Activated CD8-positive, alpha-beta T cell treated with anti-CD3 and anti-CD28 coated beads, Interleukin-2, amount 10 ng/mL, durations not matched to agents 7 days and 5 days (primary cell): Measurements from ENCODE around the gene ZSCAN32. TPM values are rescaled to one million over a fixed set of nuclear protein-coding genes. Genes with fewer than 3 reads are reported as not detected.

Source experiments
- ATAC-seq: fragments of 150-1000 bp; cut with Tn5 transposase; one replicate; pipeline ENCODE4 v1.10.0; 2021; ENCODE audit warnings: moderate library complexity
- CTCF ChIA-PET: fragments of 350-600 bp; sonication (Branson Sonifier 250); formaldehyde crosslinking; loops from one replicate; lab custom pipeline; 2021; ENCODE audit warnings: antibody characterized with exemption; lab: Charles Lee
- POLR2A ChIA-PET: fragments of 350-600 bp; sonication (Branson Sonifier 250); formaldehyde crosslinking; loops from one replicate; lab custom pipeline; 2021; ENCODE audit warnings: antibody characterized with exemption; lab: Charles Lee
- DNase-seq: peaks from one replicate; pipeline ENCODE4 v3.0.0-alpha.2; 2020
- H3K27ac Mint-ChIP-seq: one replicate; pipeline ENCODE4 v1.8.0; 2021; ENCODE audit warnings: mild to moderate bottlenecking, mixed read lengths
- H3K27me3 Mint-ChIP-seq: one replicate; pipeline ENCODE4 v1.8.0; 2021; ENCODE audit warnings: low read depth, mixed read lengths
- H3K36me3 Mint-ChIP-seq: one replicate; pipeline ENCODE4 v1.8.0; 2021; ENCODE audit warnings: low read depth, mixed read lengths
- H3K4me1 Mint-ChIP-seq: one replicate; pipeline ENCODE4 v1.8.0; 2021; ENCODE audit warnings: low read depth, mixed read lengths
- H3K4me3 Mint-ChIP-seq: one replicate; pipeline ENCODE4 v1.8.0; 2021; ENCODE audit warnings: mild to moderate bottlenecking, mixed read lengths
- H3K9me3 Mint-ChIP-seq: one replicate; pipeline ENCODE4 v1.8.0; 2022; ENCODE audit warnings: mixed read lengths; ENCODE audit not compliant: insufficient read depth
- total RNA-seq, 2 experiments: library from RNA; stranded (reverse); gene quantifications; one replicate each; pipeline ENCODE4 v1.2.3, GENCODE V29; 2021

ZSCAN32 gene
- total RNA-seq, 2 experiments from 2014 or later: 15.9 to 19.0 TPM

DNA sequence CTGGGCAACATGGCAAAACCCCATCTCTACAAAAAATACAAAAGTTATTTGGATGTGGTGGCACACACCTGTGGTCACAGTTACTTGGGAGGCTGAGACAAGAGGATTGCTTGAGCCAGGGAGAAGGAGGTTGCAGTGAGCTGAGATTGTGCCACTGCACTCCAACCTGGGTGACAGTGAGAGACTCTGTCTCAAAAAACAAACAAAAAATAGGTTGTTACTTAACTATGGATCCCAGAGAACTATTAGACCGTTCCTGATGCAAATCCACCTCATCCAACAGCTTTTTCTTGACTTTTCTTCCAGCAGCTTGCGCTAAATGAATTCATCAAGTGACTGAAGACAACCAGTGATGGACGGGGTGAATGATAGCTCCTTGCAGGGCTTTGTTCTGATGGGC is 45.2 kb downstream of the ZSCAN32 start, which contains the start of gene OR2C1:
Gene OR2C1, plus strand, starts transcription at position 301 of the 400 bp plus-strand sequence. Its CDS starts 52 bp downstream, at position 353.
- ChIA-PET CTCF (no interaction called here), POLR2A (no interaction called here)
- H3K27ac Mint-ChIP-seq: no peak within 1 kb of the TSS
- DNase-seq: no peak
- no peak for ATAC-seq
- peaks cover 7% of the 10 kb centered on the region for H3K4me1 Mint-ChIP-seq
- H3K36me3 Mint-ChIP-seq: peaks cover 2% of the 10 kb centered on the region
- peaks cover 8% of the 10 kb centered on the region for H3K9me3 Mint-ChIP-seq
- H3K27me3 Mint-ChIP-seq: peaks cover 5% of the 10 kb centered on the region
- no peak within 1 kb of the TSS for H3K4me3 Mint-ChIP-seq

DNA sequence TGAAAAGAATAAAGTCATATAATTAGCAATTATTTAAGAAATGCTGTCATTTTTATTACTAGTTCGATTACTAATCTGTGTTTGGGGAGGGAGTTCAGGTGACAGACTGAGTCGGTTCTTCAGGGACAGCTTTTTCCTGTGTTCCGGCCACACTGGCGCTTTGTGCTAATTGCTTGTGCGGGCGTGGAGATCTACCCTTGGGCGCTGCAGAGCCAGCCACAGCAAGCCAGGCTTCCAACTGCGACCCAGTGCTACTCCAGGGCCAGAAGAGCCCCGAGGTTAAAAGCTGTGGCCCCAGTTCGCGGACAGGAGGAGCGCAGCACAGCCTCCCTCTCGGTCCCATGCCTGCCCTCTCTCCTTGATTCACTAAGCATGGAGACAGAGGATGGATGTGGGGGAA is 51.6 kb downstream of the ZSCAN32 start:
- no peak overlapping the region for H3K27ac Mint-ChIP-seq
- DNase-seq: no peak
- no peak for ATAC-seq
- peaks cover 5% of the 10 kb centered on the region for H3K4me1 Mint-ChIP-seq
- H3K36me3 Mint-ChIP-seq: no peaks in the 10 kb centered on the region
- peaks cover under 1% of the 10 kb centered on the region for H3K9me3 Mint-ChIP-seq
- peaks cover 1% of the 10 kb centered on the region for H3K27me3 Mint-ChIP-seq
- CTCF ChIA-PET: no interaction called here
- no peak overlapping the region for H3K4me3 Mint-ChIP-seq
- POLR2A ChIA-PET: no interaction called here

DNA sequence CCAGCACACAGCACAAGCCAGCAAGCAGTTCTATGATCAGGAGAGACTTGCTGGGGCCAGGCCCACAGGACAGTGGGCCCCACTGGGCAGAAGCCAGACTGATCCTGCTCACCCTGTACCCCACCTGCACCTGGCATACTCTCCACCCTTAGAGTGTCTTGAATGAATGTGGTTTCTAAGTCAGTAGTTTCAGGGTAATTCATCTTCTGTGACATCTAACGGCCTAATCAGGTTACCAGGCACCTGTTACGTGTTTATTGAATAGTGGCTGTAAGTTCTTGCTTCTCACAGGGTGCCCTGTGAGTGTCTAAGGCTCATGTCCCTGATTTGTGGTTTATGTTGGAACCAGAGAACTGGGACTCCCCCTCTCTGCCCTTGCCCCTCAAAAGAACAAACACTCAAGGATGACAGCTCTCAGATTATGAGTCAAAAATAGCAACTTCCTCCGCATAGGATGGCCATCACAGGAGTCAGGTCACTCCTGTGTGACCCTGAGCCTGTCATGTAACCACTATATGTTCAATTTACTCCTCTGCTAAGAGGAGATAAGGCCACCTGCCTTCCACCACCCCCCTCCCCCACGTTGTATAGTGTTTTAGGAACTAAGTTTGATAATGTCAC is 52.1 kb downstream of the ZSCAN32 start:
- Mint-ChIP-seq H3K4me1 (peaks cover 2% of the 10 kb centered on the region), H3K36me3 (no peaks in the 10 kb centered on the region), H3K27me3 (no peaks in the 10 kb centered on the region), H3K27ac (no peak overlapping the region), H3K4me3 (no peak overlapping the region), H3K9me3 (no peaks in the 10 kb centered on the region)
- DNase-seq (no peak), ATAC-seq (no peak)
- ChIA-PET POLR2A (no interaction called here), CTCF (no interaction called here)

DNA sequence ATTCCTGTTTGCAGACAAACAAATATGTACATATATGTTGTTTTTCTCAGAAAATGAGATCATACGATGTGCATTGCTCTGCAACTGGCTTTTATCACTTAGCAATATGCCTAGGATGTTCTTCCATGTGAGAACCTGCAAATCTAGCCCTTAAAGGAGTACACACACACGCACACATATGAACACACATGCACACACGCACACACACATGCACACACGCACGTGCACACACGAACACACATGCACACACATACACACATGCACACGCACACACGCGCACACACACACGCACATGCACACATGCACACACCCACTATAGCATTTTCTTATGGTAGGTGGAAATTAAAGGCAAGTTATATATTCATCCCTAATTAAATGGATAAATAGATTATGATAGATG is 53.2 kb downstream of the ZSCAN32 start:
- H3K27me3 Mint-ChIP-seq: no peaks in the 10 kb centered on the region
- POLR2A ChIA-PET: no interaction called here
- peaks cover 2% of the 10 kb centered on the region for H3K36me3 Mint-ChIP-seq
- H3K4me3 Mint-ChIP-seq: no peak overlapping the region
- no peak overlapping the region for H3K27ac Mint-ChIP-seq
- no peak for DNase-seq
- H3K4me1 Mint-ChIP-seq: no peaks in the 10 kb centered on the region
- H3K9me3 Mint-ChIP-seq: peaks cover 3% of the 10 kb centered on the region
- ATAC-seq: no peak
- CTCF ChIA-PET: no interaction called here

DNA sequence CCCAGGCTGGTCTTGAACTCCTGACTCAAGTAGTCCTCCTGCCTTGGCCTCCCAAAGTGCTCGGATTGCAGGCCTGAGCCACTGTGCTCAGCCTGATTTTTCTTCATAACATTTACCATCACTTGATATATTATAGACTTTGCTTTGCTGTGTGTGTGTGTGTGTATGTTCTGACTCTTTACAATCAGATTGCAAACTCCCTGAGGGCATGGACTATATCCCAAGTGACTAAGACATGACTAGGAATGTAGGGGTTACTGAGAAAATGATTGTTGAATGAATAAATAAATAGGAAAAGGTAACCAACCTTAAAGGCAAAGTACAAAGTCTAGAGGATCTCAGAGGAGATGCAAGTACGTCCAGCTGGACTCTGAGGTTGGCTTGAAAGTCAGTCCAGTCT is 54.8 kb downstream of the ZSCAN32 start:
- CTCF ChIA-PET: no interaction called here
- Mint-ChIP-seq H3K27ac (no peak overlapping the region), H3K36me3 (peaks cover 2% of the 10 kb centered on the region), H3K4me3 (no peak overlapping the region), H3K27me3 (no peaks in the 10 kb centered on the region), H3K4me1 (no peaks in the 10 kb centered on the region), H3K9me3 (peaks cover 8% of the 10 kb centered on the region)
- DNase-seq: no peak
- ATAC-seq: no peak
- POLR2A ChIA-PET: interaction anchor here (1.1 kb wide), 1 partner anchor 9 kb away, joined by 3 read pairs; no protein-coding TSS in a partner anchor

Other genes with a start within 250 kb of the ZSCAN32 start
- gene OR1F1, start 212.8 kb downstream of the ZSCAN32 start, total RNA-seq: not detected
- 10 to 100 TPM; 13.7 to 18.4 TPM for gene ZNF200, start 165.8 kb downstream of the ZSCAN32 start, total RNA-seq
- gene MEFV, start 144.4 kb downstream of the ZSCAN32 start, total RNA-seq: under 1 TPM; 0.13 to 0.21 TPM
- gene ZNF263, start 117.5 kb downstream of the ZSCAN32 start, total RNA-seq: 10 to 100 TPM; 24.3 to 25.0 TPM
- gene TIGD7, start 95.6 kb downstream of the ZSCAN32 start, total RNA-seq: 1 to 10 TPM; 4.5 to 5.6 TPM
- 10 to 100 TPM; 38.6 to 40.0 TPM for gene ZNF75A, start 95.5 kb downstream of the ZSCAN32 start, total RNA-seq
- not detected for gene OR2C1, start 45.1 kb downstream of the ZSCAN32 start, total RNA-seq
- gene ZNF174, start 211 bp upstream of the ZSCAN32 start, total RNA-seq: 10 to 100 TPM; 10.4 to 12.3 TPM
- 1 to 10 TPM; 2.4 to 2.7 TPM for gene ZNF597, start 42.5 kb upstream of the ZSCAN32 start, total RNA-seq
- gene NAA60, start 42.7 kb upstream of the ZSCAN32 start, total RNA-seq: 10 to 100 TPM; 46.3 to 49.0 TPM
- not detected for gene C16orf90, start 94.5 kb upstream of the ZSCAN32 start, total RNA-seq
- 10 to 100 TPM; 15.4 to 16.1 TPM for gene CLUAP1, start 100.0 kb upstream of the ZSCAN32 start, total RNA-seq
- gene NLRC3, start 176.4 kb upstream of the ZSCAN32 start, total RNA-seq: 10 to 100 TPM; 92.6 to 94.6 TPM
- 10 to 100 TPM; 16.3 to 16.5 TPM for gene SLX4, start 210.6 kb upstream of the ZSCAN32 start, total RNA-seq